CD4-positive, alpha-beta memory T cell (primary cell): Measurements from ENCODE around the gene METTL9. TPM values are rescaled to one million over a fixed set of nuclear protein-coding genes. Genes with fewer than 3 reads are reported as not detected.

Experiments used
- CTCF ChIA-PET: fragments of 350-600 bp; sonication (Branson Sonifier 250); formaldehyde crosslinking; loops from one replicate; lab custom pipeline; 2021; ENCODE audit warnings: inconsistent platforms; ENCODE audit not compliant: partially characterized antibody; lab: Charles Lee
- POLR2A ChIA-PET: fragments of 350-600 bp; sonication (Branson Sonifier 250); formaldehyde crosslinking; loops from one replicate; lab custom pipeline; 2021; ENCODE audit not compliant: partially characterized antibody; lab: Charles Lee
- DNase-seq, 5 donors: peaks; one replicate each; pipeline versions ENCODE4 v3.0.0 to v3.0.0-alpha.2; 2020 to 2022; ENCODE audit warnings: mixed read lengths in 1 of 5
- H3K27ac ChIP-seq: one replicate; pipeline ENCODE4 v1.7.0; 2013; ENCODE audit warnings: low read depth, low read length
- H3K27me3 ChIP-seq: 2 replicates; pipeline ENCODE4 v1.7.0; 2013; ENCODE audit warnings: mild to moderate bottlenecking, low read length, moderate library complexity; ENCODE audit not compliant: insufficient read depth
- H3K36me3 ChIP-seq: 2 replicates; pipeline ENCODE4 v1.7.0; 2013; ENCODE audit warnings: mild to moderate bottlenecking, low read length, moderate library complexity; ENCODE audit not compliant: insufficient read depth
- H3K4me1 ChIP-seq: 2 replicates; pipeline ENCODE4 v1.7.0; 2013; ENCODE audit warnings: mild to moderate bottlenecking, low read length, moderate library complexity; ENCODE audit not compliant: insufficient read depth
- H3K4me3 ChIP-seq, 2 donors: one replicate each; pipeline ENCODE4 v1.7.0; 2013; ENCODE audit warnings: low read length in 2 of 2, mild to moderate bottlenecking in 1 of 2
- H3K9me3 ChIP-seq, 2 donors: one replicate each; pipeline ENCODE4 v1.7.0; 2013; ENCODE audit warnings: low read length in 2 of 2, control low read depth in 1 of 2; ENCODE audit not compliant: control insufficient read depth in 1 of 2
- H3K27ac Mint-ChIP-seq, 7 donors: one replicate each; pipeline ENCODE4 v1.8.0; 2020 to 2021; ENCODE audit warnings: mixed read lengths in 7 of 7, mild to moderate bottlenecking in 6 of 7, inconsistent platforms in 3 of 7, moderate library complexity in 3 of 7
- H3K27me3 Mint-ChIP-seq, 2 donors: one replicate each; pipeline ENCODE4 v1.8.0; 2020 to 2021; ENCODE audit warnings: mixed read lengths in 2 of 2
- H3K36me3 Mint-ChIP-seq, 2 donors: one replicate each; pipeline ENCODE4 v1.8.0; 2020 to 2021; ENCODE audit warnings: mixed read lengths in 2 of 2, inconsistent platforms in 1 of 2, mild to moderate bottlenecking in 1 of 2
- H3K4me1 Mint-ChIP-seq, 4 donors: one replicate each; pipeline ENCODE4 v1.8.0; 2020 to 2021; ENCODE audit warnings: mixed read lengths in 4 of 4, mild to moderate bottlenecking in 1 of 4
- H3K4me3 Mint-ChIP-seq, 8 donors: one replicate each; pipeline ENCODE4 v1.8.0; 2020 to 2021; ENCODE audit warnings: mixed read lengths in 8 of 8, mild to moderate bottlenecking in 7 of 8, moderate library complexity in 6 of 8, inconsistent platforms in 3 of 8
- H3K9me3 Mint-ChIP-seq, 8 donors: one replicate each; pipeline ENCODE4 v1.8.0; 2020 to 2021; ENCODE audit warnings: mixed read lengths in 8 of 8, mild to moderate bottlenecking in 5 of 8, inconsistent platforms in 3 of 8, moderate library complexity in 1 of 8
- intact Hi-C: fragments of 100-400 bp; cut with micrococcal nuclease; formaldehyde crosslinking; loops from one replicate; pipeline ENCODE4 v1.15.1; 2023
- polyA plus RNA-seq, 2 donors: library from polyadenylated mRNA; unstranded; fragments of 300-500 nt; fragmentation: Illumina TruSeq; gene quantifications; one replicate each; pipeline ENCODE4 v1.2.3, GENCODE V29; 2021
- total RNA-seq, 2 experiments: library from RNA; stranded (reverse); gene quantifications; one replicate each; pipeline ENCODE4 v1.2.3, GENCODE V29; 2021

The METTL9 gene
- total and polyA plus RNA-seq, 4 experiments from 2014 or later = 71.1 to 175 (median 107) TPM

DNA sequence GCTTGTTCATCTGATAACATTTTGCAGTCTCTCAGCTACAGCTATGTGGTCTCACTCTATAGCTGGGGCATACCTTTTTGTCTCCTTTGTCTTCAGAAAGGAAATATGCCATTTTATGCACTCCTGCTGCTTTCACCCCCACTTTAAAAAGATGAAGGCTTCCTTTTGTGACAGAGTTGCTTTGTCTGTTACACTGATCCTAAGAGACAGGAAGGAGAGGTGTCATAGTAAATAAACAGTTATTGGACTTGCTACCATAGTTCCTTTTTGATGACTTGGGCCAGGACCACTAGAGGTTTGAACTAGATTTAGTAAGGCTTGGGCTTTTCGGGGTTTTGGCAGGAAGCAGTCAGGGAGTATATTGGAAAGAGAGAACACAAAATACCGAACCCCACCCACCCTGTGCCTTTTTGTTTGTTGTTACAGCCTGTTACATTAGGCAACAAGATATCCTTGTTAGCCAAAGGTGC, 1.8 kb upstream of the METTL9 start:
- Mint-ChIP-seq H3K9me3 (no peaks in the 10 kb centered on the region), H3K27me3 (no peaks in the 10 kb centered on the region), H3K27ac (peak overlapping the region; percentile 68 to 98 (median 94)), H3K36me3 (peaks cover 0 to 8% of the 10 kb centered on the region in 2 donors), H3K4me1 (peaks cover 24 to 53% (median 37%) of the 10 kb centered on the region in 4 donors), H3K4me3 (peak overlapping the region; percentile 21 to 92 (median 88))
- Histone ChIP-seq H3K36me3 (no peaks in the 10 kb centered on the region), H3K9me3 (no peaks in the 10 kb centered on the region), H3K27me3 (no peaks in the 10 kb centered on the region), H3K4me3 (no peak overlapping the region), H3K27ac (no peak overlapping the region), H3K4me1 (peaks cover 41% of the 10 kb centered on the region)
- intact Hi-C loops = loop anchor here (2.0 to 5.0 kb wide), 3 partner anchors 47 to 595 kb away; partner anchors contain the start of gene UQCRC2
- peak in 2 of 5 donors; percentile 11 to 17 for DNase-seq
- CTCF ChIA-PET = interaction anchor here (1.1 to 3.0 kb wide), 3 partner anchors 41 to 45 kb away, joined by 3 to 8 read pairs (median 4); no protein-coding TSS in a partner anchor
- POLR2A ChIA-PET = interaction anchor here (1.5 to 3.3 kb wide), 3 partner anchors 8 to 48 kb away, joined by 4 to 26 read pairs (median 14); no protein-coding TSS in a partner anchor

DNA sequence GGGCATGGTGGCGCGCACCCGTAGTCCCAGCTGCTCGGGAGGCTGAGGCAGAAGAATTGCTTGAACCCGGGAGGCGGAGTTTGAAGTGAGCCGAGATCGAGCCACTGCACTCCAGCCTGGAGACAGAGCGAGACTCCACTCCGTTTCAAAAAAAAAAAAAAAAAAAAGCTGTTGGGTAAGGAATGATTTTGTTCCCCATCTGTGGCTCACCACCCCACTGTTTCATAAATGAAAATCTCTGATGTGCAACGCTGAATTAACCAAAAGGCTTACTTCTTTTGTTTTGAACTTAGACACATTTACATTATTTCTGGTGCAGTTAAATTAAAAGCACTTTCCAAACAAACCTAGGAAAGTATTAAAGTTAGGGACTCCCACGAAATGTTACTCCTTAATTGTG, 1.2 kb upstream of the METTL9 start:
- ChIA-PET POLR2A (interaction anchor here (0.8 to 3.3 kb wide), 7 partner anchors 8 to 594 kb away, joined by 3 to 26 read pairs (median 6); no protein-coding TSS in a partner anchor), CTCF (interaction anchor here (0.6 to 3.0 kb wide), 5 partner anchors 41 to 59 kb away, joined by 3 to 8 read pairs (median 4); no protein-coding TSS in a partner anchor)
- peak overlapping the region; percentile 82 to 99 (median 96) for H3K27ac Mint-ChIP-seq
- Histone ChIP-seq H3K4me3 (peak overlapping the region in 1 of 2 donors; percentile 65), H3K27me3 (no peaks in the 10 kb centered on the region), H3K36me3 (no peaks in the 10 kb centered on the region), H3K27ac (peak overlapping the region; percentile 87), H3K4me1 (peaks cover 47% of the 10 kb centered on the region), H3K9me3 (no peaks in the 10 kb centered on the region)
- intact Hi-C loops = loop anchor here (2.0 to 5.0 kb wide), 3 partner anchors 47 to 594 kb away; partner anchors contain the start of gene UQCRC2
- no peak for DNase-seq
- peak overlapping the region; percentile 21 to 92 (median 90) for H3K4me3 Mint-ChIP-seq
- H3K9me3 Mint-ChIP-seq = no peaks in the 10 kb centered on the region
- H3K4me1 Mint-ChIP-seq = peaks cover 24 to 53% (median 39%) of the 10 kb centered on the region in 4 donors
- H3K27me3 Mint-ChIP-seq = no peaks in the 10 kb centered on the region
- peaks cover 0 to 8% of the 10 kb centered on the region in 2 donors for H3K36me3 Mint-ChIP-seq

DNA sequence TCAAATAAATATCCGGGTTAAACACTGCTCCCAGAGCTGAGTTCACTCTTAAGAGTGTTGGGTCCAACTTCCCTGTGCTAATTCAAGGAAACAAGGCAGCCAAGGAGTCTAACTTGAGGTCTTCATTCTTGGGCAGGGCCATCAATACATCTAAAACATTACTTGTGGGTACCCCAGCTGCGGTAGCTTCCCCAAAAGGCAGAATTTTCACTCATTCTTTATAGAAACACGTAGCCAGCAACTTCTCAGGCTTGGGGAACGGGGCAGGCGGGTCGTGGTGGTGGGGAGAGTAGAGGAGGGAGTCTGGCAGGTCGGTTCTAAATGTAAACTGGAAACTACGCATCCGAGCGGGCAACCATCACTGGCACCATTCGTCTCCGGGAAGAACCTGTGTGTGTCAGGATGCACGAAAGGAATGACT, 666 bp upstream of the METTL9 start:
- Mint-ChIP-seq H3K4me1 (peaks cover 24 to 58% (median 44%) of the 10 kb centered on the region in 4 donors), H3K4me3 (peak overlapping the region; percentile 89 to 92 (median 90)), H3K36me3 (peaks cover 0 to 8% of the 10 kb centered on the region in 2 donors), H3K9me3 (no peaks in the 10 kb centered on the region), H3K27me3 (no peaks in the 10 kb centered on the region), H3K27ac (peak overlapping the region; percentile 82 to 99 (median 95))
- intact Hi-C loops = loop anchor here (2.0 to 5.0 kb wide), 3 partner anchors 46 to 594 kb away; partner anchors contain the start of gene UQCRC2
- Histone ChIP-seq H3K27ac (peak overlapping the region; percentile 87), H3K36me3 (no peaks in the 10 kb centered on the region), H3K27me3 (no peaks in the 10 kb centered on the region), H3K9me3 (no peaks in the 10 kb centered on the region), H3K4me1 (peaks cover 50% of the 10 kb centered on the region), H3K4me3 (peak overlapping the region; percentile 65 to 80)
- CTCF ChIA-PET = interaction anchor here (0.6 to 3.0 kb wide), 4 partner anchors 42 to 58 kb away, joined by 3 to 8 read pairs (median 4); no protein-coding TSS in a partner anchor
- DNase-seq = no peak
- POLR2A ChIA-PET = interaction anchor here (0.8 to 3.3 kb wide), 7 partner anchors 9 to 593 kb away, joined by 3 to 26 read pairs (median 6); no protein-coding TSS in a partner anchor

DNA sequence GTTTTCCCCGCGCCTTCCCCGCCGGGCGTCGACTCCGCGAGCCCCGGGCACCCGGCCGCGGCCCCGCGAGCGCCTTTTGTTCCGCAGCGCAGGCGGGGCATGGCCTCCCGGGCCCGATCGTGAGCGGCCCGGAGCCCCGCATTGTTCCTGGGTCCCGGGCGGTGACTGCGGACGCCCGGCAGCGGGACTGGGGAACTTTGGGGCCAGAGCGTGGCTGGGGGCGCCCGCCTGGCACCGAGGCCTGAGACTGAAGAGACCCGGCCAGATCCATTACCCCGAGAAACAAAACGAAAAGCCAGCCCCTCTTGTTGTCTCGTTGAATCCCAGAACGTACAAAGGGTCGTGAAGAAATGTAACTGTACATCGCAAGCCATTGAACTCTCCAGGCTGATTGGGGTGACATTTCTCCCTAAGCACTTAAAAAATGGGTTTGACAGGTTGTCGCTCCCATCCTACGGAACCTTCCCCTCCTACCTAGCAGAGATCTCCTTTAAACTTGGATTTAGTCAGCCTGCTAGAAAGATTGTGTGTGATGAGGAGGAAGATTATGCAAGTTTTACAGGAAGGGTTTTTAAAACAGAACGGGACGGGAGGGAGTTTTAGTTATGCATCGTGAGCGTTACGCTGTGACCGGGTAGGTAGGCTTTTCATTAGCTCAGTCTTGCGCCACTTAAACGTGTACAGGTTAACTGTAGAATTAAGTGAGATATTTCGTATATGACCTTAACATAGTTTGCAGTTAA, 825 bp downstream of the METTL9 start:
- peak; percentile 28 to 60 (median 39) for DNase-seq
- Mint-ChIP-seq H3K4me1 (peaks cover 31 to 70% (median 54%) of the 10 kb centered on the region in 4 donors), H3K27ac (peak overlapping the region; percentile 73 to 94 (median 92)), H3K36me3 (peaks cover 0 to 8% of the 10 kb centered on the region in 2 donors), H3K9me3 (no peaks in the 10 kb centered on the region), H3K4me3 (peak overlapping the region; percentile 83 to 97 (median 90)), H3K27me3 (no peaks in the 10 kb centered on the region)
- ChIA-PET CTCF (interaction anchor here (0.7 to 1.5 kb wide), 7 partner anchors 9 to 106 kb away, joined by 3 to 6 read pairs (median 3); no protein-coding TSS in a partner anchor), POLR2A (interaction anchor here (0.7 to 3.3 kb wide), 16 partner anchors 8 to 590 kb away, joined by 3 to 26 read pairs (median 4); no protein-coding TSS in a partner anchor)
- Histone ChIP-seq H3K9me3 (no peaks in the 10 kb centered on the region), H3K27me3 (no peaks in the 10 kb centered on the region), H3K4me1 (peaks cover 64% of the 10 kb centered on the region), H3K27ac (peak overlapping the region; percentile 87), H3K36me3 (no peaks in the 10 kb centered on the region), H3K4me3 (peak overlapping the region; percentile 55 to 65)
- intact Hi-C loops = no loop called here

DNA sequence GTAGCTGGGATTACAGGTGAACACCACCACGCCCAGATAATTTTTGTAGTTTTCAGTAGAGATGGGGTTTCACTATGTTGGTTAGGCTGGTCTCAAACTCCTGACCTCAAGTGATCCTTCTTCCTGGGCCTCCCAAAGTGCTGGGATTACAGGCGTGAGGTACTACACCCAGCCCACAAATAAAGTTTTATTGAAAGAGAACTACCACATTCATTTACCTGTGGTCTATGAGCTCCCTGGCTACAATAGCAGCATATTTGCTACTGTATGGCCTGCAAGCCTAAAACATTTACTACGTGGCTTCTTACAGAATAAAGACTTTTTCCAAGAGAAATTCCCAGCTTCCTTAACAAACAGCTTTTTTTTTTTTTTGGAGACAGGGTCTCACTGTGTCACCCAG, 3.4 kb downstream of the METTL9 start:
- peaks cover 32 to 80% (median 57%) of the 10 kb centered on the region in 4 donors for H3K4me1 Mint-ChIP-seq
- intact Hi-C loops = no loop called here
- H3K4me3 Mint-ChIP-seq = peak overlapping the region in 1 of 8 donors; percentile 59
- H3K9me3 ChIP-seq = no peaks in the 10 kb centered on the region
- H3K36me3 Mint-ChIP-seq = peaks cover 0 to 8% of the 10 kb centered on the region in 2 donors
- H3K9me3 Mint-ChIP-seq = no peaks in the 10 kb centered on the region
- ChIA-PET CTCF (interaction anchor here (0.7 to 1.4 kb wide), 4 partner anchors 9 to 697 kb away, joined by 3 read pairs; no protein-coding TSS in a partner anchor), POLR2A (interaction anchor here (0.9 to 2.3 kb wide), 2 partner anchors 13 to 19 kb away, joined by 3 to 12 read pairs; no protein-coding TSS in a partner anchor)
- H3K27ac Mint-ChIP-seq = no peak overlapping the region
- H3K4me1 ChIP-seq = peaks cover 78% of the 10 kb centered on the region
- H3K36me3 ChIP-seq = no peaks in the 10 kb centered on the region
- DNase-seq = no peak
- no peaks in the 10 kb centered on the region for H3K27me3 Mint-ChIP-seq
- no peaks in the 10 kb centered on the region for H3K27me3 ChIP-seq
- no peak overlapping the region for H3K4me3 ChIP-seq
- H3K27ac ChIP-seq = no peak overlapping the region

DNA sequence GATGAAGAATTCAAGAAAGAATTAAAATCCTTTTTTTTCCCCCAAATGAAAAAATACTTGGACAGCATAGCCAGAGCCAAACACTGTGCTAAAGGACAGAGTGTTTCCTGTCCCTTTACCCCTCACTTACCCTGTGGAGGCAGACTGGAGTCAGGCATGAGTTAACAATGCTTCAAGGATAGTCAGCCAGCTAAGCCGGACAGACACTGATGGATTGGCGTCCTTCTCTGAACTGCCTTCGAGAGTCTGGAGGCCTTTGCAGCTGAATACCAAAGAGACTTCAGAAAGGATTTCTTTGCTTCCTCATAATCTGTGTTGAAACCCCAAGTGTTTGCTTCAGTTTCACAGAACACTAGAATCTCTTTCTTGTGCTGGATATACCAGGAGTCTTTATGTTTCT, 4.6 kb downstream of the METTL9 start:
- Histone ChIP-seq H3K4me1 (peaks cover 79% of the 10 kb centered on the region), H3K27ac (no peak overlapping the region), H3K4me3 (no peak overlapping the region), H3K27me3 (no peaks in the 10 kb centered on the region), H3K36me3 (no peaks in the 10 kb centered on the region), H3K9me3 (no peaks in the 10 kb centered on the region)
- peaks cover 0 to 6% of the 10 kb centered on the region in 2 donors for H3K36me3 Mint-ChIP-seq
- ChIA-PET CTCF (interaction anchor here (1.2 to 2.4 kb wide), 8 partner anchors 7 to 105 kb away, joined by 3 to 8 read pairs (median 3); no protein-coding TSS in a partner anchor), POLR2A (interaction anchor here (0.5 to 2.3 kb wide), 3 partner anchors 18 to 37 kb away, joined by 3 to 12 read pairs (median 3); no protein-coding TSS in a partner anchor)
- no peaks in the 10 kb centered on the region for H3K27me3 Mint-ChIP-seq
- peak overlapping the region in 1 of 7 donors; percentile 23 for H3K27ac Mint-ChIP-seq
- intact Hi-C loops = no loop called here
- no peak for DNase-seq
- no peaks in the 10 kb centered on the region for H3K9me3 Mint-ChIP-seq
- H3K4me1 Mint-ChIP-seq = peaks cover 34 to 80% (median 58%) of the 10 kb centered on the region in 4 donors
- no peak overlapping the region for H3K4me3 Mint-ChIP-seq
